Keratinocyte (primary cell): ENCODE measurements around the gene RHOA.

Experiments
- EZH2 ChIP-seq: IDR thresholded peaks from one replicate; pipeline ENCODE4 v1.6.1; 2012; ENCODE audit warnings: inconsistent platforms, mild to moderate bottlenecking, low read length, moderate library complexity
- TF ChIP-seq, protein P1 (sequence below), 3 experiments: IDR thresholded peaks in 1 of 3; conservative IDR thresholded peaks in 1 of 3; optimal IDR thresholded peaks in 1 of 3; 2 replicates in 2 of 3; 3 replicates in 1 of 3; pipeline versions ENCODE3 to v1.5.1; 2011; ENCODE audit warnings: low read length in 3 of 3, mild to moderate bottlenecking in 3 of 3, moderate library complexity in 2 of 3, control low read depth in 1 of 3, inconsistent platforms in 1 of 3; ENCODE audit not compliant: insufficient read depth in 2 of 3; ENCODE audit errors: extremely low read depth in 1 of 3

DNA sequence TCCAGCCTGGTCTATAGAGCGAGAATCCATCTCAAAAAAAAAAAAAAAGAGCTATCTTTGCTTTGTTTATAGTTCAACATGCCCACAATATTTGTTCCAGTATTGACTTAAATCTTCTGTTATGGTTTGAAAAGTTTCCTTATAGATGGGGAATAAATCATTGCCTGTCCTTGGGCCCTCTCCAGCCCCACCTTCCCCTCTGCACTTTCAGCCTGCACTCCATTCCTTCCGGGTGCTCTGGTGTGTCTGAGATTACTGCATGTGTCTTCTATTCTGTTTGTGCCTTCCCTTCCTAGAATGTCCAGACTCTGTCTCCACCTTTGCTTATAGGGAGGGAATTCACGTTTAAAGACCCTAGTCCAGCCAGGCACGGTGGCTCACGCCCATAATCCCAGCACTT, 28.4 kb downstream of the RHOA start:
- TF ChIP-seq EZH2: no peak
- TF ChIP-seq, protein P1, sequence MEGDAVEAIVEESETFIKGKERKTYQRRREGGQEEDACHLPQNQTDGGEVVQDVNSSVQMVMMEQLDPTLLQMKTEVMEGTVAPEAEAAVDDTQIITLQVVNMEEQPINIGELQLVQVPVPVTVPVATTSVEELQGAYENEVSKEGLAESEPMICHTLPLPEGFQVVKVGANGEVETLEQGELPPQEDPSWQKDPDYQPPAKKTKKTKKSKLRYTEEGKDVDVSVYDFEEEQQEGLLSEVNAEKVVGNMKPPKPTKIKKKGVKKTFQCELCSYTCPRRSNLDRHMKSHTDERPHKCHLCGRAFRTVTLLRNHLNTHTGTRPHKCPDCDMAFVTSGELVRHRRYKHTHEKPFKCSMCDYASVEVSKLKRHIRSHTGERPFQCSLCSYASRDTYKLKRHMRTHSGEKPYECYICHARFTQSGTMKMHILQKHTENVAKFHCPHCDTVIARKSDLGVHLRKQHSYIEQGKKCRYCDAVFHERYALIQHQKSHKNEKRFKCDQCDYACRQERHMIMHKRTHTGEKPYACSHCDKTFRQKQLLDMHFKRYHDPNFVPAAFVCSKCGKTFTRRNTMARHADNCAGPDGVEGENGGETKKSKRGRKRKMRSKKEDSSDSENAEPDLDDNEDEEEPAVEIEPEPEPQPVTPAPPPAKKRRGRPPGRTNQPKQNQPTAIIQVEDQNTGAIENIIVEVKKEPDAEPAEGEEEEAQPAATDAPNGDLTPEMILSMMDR (optimal IDR thresholded peaks at IDR 0.05 in 1 of 3, IDR thresholded peaks at IDR 0.05 in 1 of 3, conservative IDR thresholded peaks at IDR 0.05 in 1 of 3; ENCODE audit: extremely low read depth in 1 of 3, insufficient read depth in 2 of 3, low read length in 3 of 3): no peak
